Trophoblast cell (in vitro differentiated cells and primary cell): Measurements from ENCODE around the gene VPREB1.
"Not testable (repeated sequence)": the region's sequence is repeated elsewhere in the genome, so short reads cannot be mapped to it uniquely, and the experiment has no call there.

Experiments
- DNase-seq, 2 donors: peaks; one replicate each; pipeline ENCODE4 v3.0.0-alpha.2; 2016
- H2AFZ ChIP-seq: 2 replicates; pipeline ENCODE4 v1.6.1; 2013; ENCODE audit warnings: low read length, moderate library complexity, mild to moderate bottlenecking; ENCODE audit not compliant: insufficient read depth, poor library complexity
- H2AK5ac ChIP-seq: 2 replicates; pipeline ENCODE4 v1.6.1; 2013; ENCODE audit warnings: mild to moderate bottlenecking, low read length
- H2BK120ac ChIP-seq: 2 replicates; pipeline ENCODE4 v1.6.1; 2013; ENCODE audit warnings: low read length, mild to moderate bottlenecking, moderate library complexity; ENCODE audit not compliant: insufficient read depth, poor library complexity
- H2BK12ac ChIP-seq: 2 replicates; pipeline ENCODE4 v1.6.1; 2013; ENCODE audit warnings: mild to moderate bottlenecking, low read length, moderate library complexity
- H2BK5ac ChIP-seq: 2 replicates; pipeline ENCODE4 v1.6.1; 2013; ENCODE audit warnings: low read length, low read depth, moderate library complexity, mild to moderate bottlenecking; ENCODE audit not compliant: poor library complexity
- H3K14ac ChIP-seq: 2 replicates; pipeline ENCODE4 v1.6.1; 2013; ENCODE audit warnings: mild to moderate bottlenecking, low read length
- H3K18ac ChIP-seq: 2 replicates; pipeline ENCODE4 v1.6.1; 2013; ENCODE audit warnings: mild to moderate bottlenecking, low read length
- H3K23ac ChIP-seq: 2 replicates; pipeline ENCODE4 v1.6.1; 2013; ENCODE audit warnings: low read length
- H3K27ac ChIP-seq: 2 replicates; pipeline ENCODE4 v1.5.1; 2013; ENCODE audit warnings: low read depth, mild to moderate bottlenecking, inconsistent platforms, low read length, moderate library complexity
- H3K27me3 ChIP-seq: 2 replicates; pipeline ENCODE4 v1.6.1; 2013; ENCODE audit warnings: inconsistent platforms, mild to moderate bottlenecking, low read length, moderate library complexity; ENCODE audit not compliant: insufficient read depth
- H3K36me3 ChIP-seq, 2 experiments: 1 replicate in 1 of 2; 2 replicates in 1 of 2; pipeline ENCODE4 v1.6.1; 2013; ENCODE audit warnings: low read length in 2 of 2, mild to moderate bottlenecking in 2 of 2, moderate library complexity in 1 of 2; ENCODE audit not compliant: insufficient read depth in 2 of 2, control insufficient read depth in 1 of 2
- H3K4ac ChIP-seq: 2 replicates; pipeline ENCODE4 v1.6.1; 2013; ENCODE audit warnings: low read depth, mild to moderate bottlenecking, low read length, moderate library complexity
- H3K4me1 ChIP-seq, 2 experiments: 1 replicate in 1 of 2; 2 replicates in 1 of 2; pipeline ENCODE4 v1.6.1; 2013; ENCODE audit warnings: low read length in 2 of 2, mild to moderate bottlenecking in 2 of 2, moderate library complexity in 1 of 2; ENCODE audit not compliant: insufficient read depth in 2 of 2, control insufficient read depth in 1 of 2
- H3K4me2 ChIP-seq: 2 replicates; pipeline ENCODE4 v1.6.1; 2013; ENCODE audit warnings: inconsistent platforms, mild to moderate bottlenecking, low read length, moderate library complexity
- H3K4me3 ChIP-seq: 2 replicates; pipeline ENCODE4 v1.5.1; 2013; ENCODE audit warnings: mild to moderate bottlenecking, low read depth, low read length, inconsistent platforms
- H3K79me1 ChIP-seq: one replicate; pipeline ENCODE4 v1.6.1; 2013; ENCODE audit warnings: low read length
- H3K79me2 ChIP-seq: 2 replicates; pipeline ENCODE4 v1.6.1; 2013; ENCODE audit warnings: low read length, mild to moderate bottlenecking; ENCODE audit not compliant: control insufficient read depth, insufficient read depth, poor library complexity
- H3K9ac ChIP-seq: 2 replicates; pipeline ENCODE4 v1.6.1; 2013; ENCODE audit warnings: mild to moderate bottlenecking, low read length
- H3K9me3 ChIP-seq: 2 replicates; pipeline ENCODE4 v1.6.1; 2013; ENCODE audit warnings: low read depth, mild to moderate bottlenecking, control low read depth, inconsistent platforms, low read length; ENCODE audit not compliant: insufficient read depth
- H4K12ac ChIP-seq: 2 replicates; pipeline ENCODE4 v1.6.1; 2013; ENCODE audit warnings: low read depth, mild to moderate bottlenecking, low read length, moderate library complexity
- H4K8ac ChIP-seq: 2 replicates; pipeline ENCODE4 v1.6.1; 2013; ENCODE audit warnings: low read depth, mild to moderate bottlenecking, low read length, moderate library complexity
- H4K91ac ChIP-seq: one replicate; pipeline ENCODE4 v1.6.1; 2013; ENCODE audit warnings: low read depth, mild to moderate bottlenecking, low read length, moderate library complexity
- WGBS: extraction: QIAGEN DNeasy Blood & Tissue Kit; methylation state at CpG from one replicate; pipeline ENCODE4 v1.1.7; 2013; ENCODE audit warnings: missing lambda C conversion rate; ENCODE audit not compliant: insufficient read length, insufficient coverage; ENCODE audit errors: extremely low coverage; 5-methylcytosine and 5-hydroxymethylcytosine counted together

The VPREB1 gene

GRCh38 chr22:22277423-22277822 lies 32.8 kb downstream of the VPREB1 start:
- H2BK120ac ChIP-seq, H3K27me3 ChIP-seq, H4K91ac ChIP-seq, H4K8ac ChIP-seq, H3K4me2 ChIP-seq, H2AFZ ChIP-seq, H3K18ac ChIP-seq, H2BK5ac ChIP-seq, H3K23ac ChIP-seq, H2AK5ac ChIP-seq, H3K79me1 ChIP-seq, H3K9ac ChIP-seq, H4K12ac ChIP-seq, H3K4ac ChIP-seq, H3K27ac ChIP-seq, H3K79me2 ChIP-seq, H3K4me1 ChIP-seq, DNase-seq, H3K36me3 ChIP-seq, H3K4me3 ChIP-seq, H3K14ac ChIP-seq, H3K9me3 ChIP-seq, H2BK12ac ChIP-seq: not testable (repeated sequence)
- WGBS = no CpG with 5 or more reads among the region's 4 CpGs

GRCh38 chr22:22284962-22285756 lies 40.6 kb downstream of the VPREB1 start:
- H3K18ac ChIP-seq, H2BK12ac ChIP-seq, H3K79me1 ChIP-seq, H3K79me2 ChIP-seq, H2AFZ ChIP-seq, H4K12ac ChIP-seq, H3K9me3 ChIP-seq, H3K14ac ChIP-seq, H2BK5ac ChIP-seq, H3K9ac ChIP-seq, H2AK5ac ChIP-seq, H4K91ac ChIP-seq, H3K27me3 ChIP-seq, H3K23ac ChIP-seq, DNase-seq, H3K36me3 ChIP-seq, H2BK120ac ChIP-seq, H3K27ac ChIP-seq, H3K4me1 ChIP-seq, H3K4me2 ChIP-seq, H4K8ac ChIP-seq, H3K4ac ChIP-seq, H3K4me3 ChIP-seq: not testable (repeated sequence)

- H4K91ac ChIP-seq, DNase-seq, H4K8ac ChIP-seq, H3K4me1 ChIP-seq, H3K79me1 ChIP-seq, H3K9ac ChIP-seq, H3K27me3 ChIP-seq, H2AK5ac ChIP-seq, H3K23ac ChIP-seq, H3K4ac ChIP-seq, H2BK5ac ChIP-seq, H3K36me3 ChIP-seq, H3K9me3 ChIP-seq, H3K27ac ChIP-seq, H3K4me2 ChIP-seq, H4K12ac ChIP-seq, H2BK120ac ChIP-seq, H3K18ac ChIP-seq, H2AFZ ChIP-seq, H3K14ac ChIP-seq, H3K79me2 ChIP-seq, H2BK12ac ChIP-seq, H3K4me3 ChIP-seq: not testable (repeated sequence)
- WGBS = no CpG with 5 or more reads among the region's 1 CpG
Observed at GRCh38 chr22:22286390-22287105, 42.0 kb downstream of the VPREB1 start.

GRCh38 chr22:22287106-22287626 lies 42.6 kb downstream of the VPREB1 start:
- not testable (repeated sequence) for DNase-seq, H3K14ac ChIP-seq, H2BK120ac ChIP-seq, H3K36me3 ChIP-seq, H3K23ac ChIP-seq, H2AFZ ChIP-seq, H3K4me2 ChIP-seq, H4K12ac ChIP-seq, H4K8ac ChIP-seq, H3K9me3 ChIP-seq, H3K9ac ChIP-seq, H4K91ac ChIP-seq, H2AK5ac ChIP-seq, H3K79me1 ChIP-seq, H3K4ac ChIP-seq, H3K79me2 ChIP-seq, H3K27ac ChIP-seq, H2BK12ac ChIP-seq, H3K27me3 ChIP-seq, H3K4me1 ChIP-seq, H3K18ac ChIP-seq, H3K4me3 ChIP-seq, H2BK5ac ChIP-seq
- 100% methylated on average over 5 of the region's 5 CpGs for WGBS
